SU-DHL-6 (cell line): ENCODE measurements around the gene DDB1.

Experiments
- CTCF ChIP-seq: fragments of 200-600 bp; sonication (generic); IDR thresholded peaks from one replicate; pipeline ENCODE4 v1.5.1; 2017; ENCODE audit warnings: antibody characterized with exemption, mild to moderate bottlenecking, low read length, moderate library complexity; ENCODE audit not compliant: insufficient read depth, poor library complexity, severe bottlenecking
- EZH2phosphoT487 ChIP-seq: fragments of 200-600 bp; sonication (generic), shearing (Covaris generic); conservative IDR thresholded peaks from 2 replicates; pipeline ENCODE4 v1.6.1; 2018; ENCODE audit warnings: mild to moderate bottlenecking, antibody characterized with exemption, low read length, moderate library complexity, mixed read lengths

GRCh38 chr11:61305417-61305816 is 27.5 kb downstream of the DDB1 start:
- TF ChIP-seq CTCF (no peak), EZH2phosphoT487 (no peak)
